GM10266 (cell line): ENCODE measurements around the gene ABCC12.

Source experiments
- DNase-seq: peaks from one replicate; pipeline ENCODE4 v3.0.0; 2012; ENCODE audit errors: extremely low spot score
- CTCF ChIP-seq: IDR thresholded peaks from 2 replicates; pipeline ENCODE4 v1.5.1; 2012; ENCODE audit warnings: mild to moderate bottlenecking, low read depth; ENCODE audit not compliant: control insufficient read depth, insufficient read depth; ENCODE audit errors: missing control alignments

Gene ABCC12

DNA sequence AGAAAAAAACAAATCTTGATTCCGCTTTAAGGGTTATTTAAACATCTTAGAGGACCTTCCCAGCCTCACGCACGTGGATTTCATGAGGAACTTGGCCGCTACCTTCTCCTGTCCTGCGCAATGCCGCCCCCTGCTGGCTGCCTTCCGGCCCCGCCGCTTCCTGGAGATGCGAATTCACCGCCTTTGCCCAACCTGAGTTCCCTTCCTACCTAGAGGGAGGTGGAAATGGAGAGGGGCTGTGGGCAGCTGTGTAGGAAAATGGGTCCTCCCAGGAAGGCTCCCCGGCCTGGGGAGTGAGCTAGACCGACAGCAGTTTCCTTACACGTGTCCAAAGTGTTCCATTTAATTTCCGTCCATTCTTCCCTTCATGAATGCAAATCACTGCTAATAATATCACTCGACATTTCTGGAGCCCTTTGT, 1.0 kb upstream of the ABCC12 start:
- DNase-seq: peak; percentile 71

DNA sequence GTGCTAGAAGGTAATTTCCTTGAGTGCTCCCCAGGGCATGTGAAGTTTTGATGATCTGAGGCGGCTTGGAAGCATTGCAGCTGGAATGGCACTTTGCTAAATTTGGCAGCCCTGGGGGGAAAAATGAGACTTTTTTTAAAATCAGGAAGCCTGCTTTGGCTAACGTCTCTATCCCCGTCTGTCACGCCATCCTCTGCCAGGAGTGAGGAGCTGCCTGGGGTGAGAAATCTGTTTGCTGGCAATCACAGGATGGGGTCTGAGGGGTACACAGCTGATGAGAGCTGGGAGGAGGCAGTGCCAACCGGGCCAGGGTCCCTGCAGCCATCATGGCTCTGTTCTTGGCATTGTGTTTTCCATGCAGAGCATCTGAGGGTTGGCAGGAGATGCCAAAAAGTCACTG, 2.0 kb downstream of the ABCC12 start:
- TF ChIP-seq CTCF: no peak
- DNase-seq: no peak

More for the DNA sequence above, 1.0 kb upstream of the ABCC12 start:
- TF ChIP-seq CTCF: peak; percentile 98

DNA sequence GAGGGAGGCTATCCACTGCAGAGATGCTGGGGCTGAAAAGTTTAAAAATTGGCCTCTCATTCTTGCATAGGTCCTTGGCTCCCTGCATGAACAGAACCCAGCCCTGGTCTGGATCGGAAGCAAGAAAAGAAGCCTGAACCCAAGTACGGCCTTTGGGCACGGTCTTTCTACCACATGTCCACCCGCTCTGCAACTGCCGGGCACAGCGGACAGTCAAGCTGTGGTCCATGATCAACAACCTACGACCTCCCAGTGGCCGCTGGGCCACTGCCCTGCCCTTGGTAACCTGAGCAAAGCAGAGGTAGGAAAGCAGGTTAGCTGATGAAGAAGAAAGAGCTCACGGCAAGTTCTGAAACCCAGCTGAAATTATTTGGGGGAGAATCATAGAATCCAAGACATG, 3.6 kb downstream of the ABCC12 start:
- TF ChIP-seq CTCF: no peak
- no peak for DNase-seq

- no peak for TF ChIP-seq CTCF
- no peak for DNase-seq
Observed at GRCh38 chr16:48150707-48151106, 5.1 kb downstream of the ABCC12 start.

- no peak for TF ChIP-seq CTCF
- DNase-seq: no peak
Observed at GRCh38 chr16:48146710-48147109, 9.1 kb downstream of the ABCC12 start.

GRCh38 chr16:48146131-48146530, 9.7 kb downstream of the ABCC12 start:
- TF ChIP-seq CTCF: no peak
- no peak for DNase-seq

- no peak for TF ChIP-seq CTCF
- no peak for DNase-seq
Observed at GRCh38 chr16:48143812-48144368, 11.9 kb downstream of the ABCC12 start.
